HL-60/S4 treated with retinoic acid at 250 ng/mL for 4 days and 3 days (cell line): ENCODE results near the gene AAK1.

ENCODE experiments used
- in situ Hi-C: fragments of 300-500 bp; cut with MboI; formaldehyde crosslinking; loops from 2 replicates; pipeline ENCODE4 v1.7.0; 2022; ENCODE audit warnings: low sequenced_read_pairs

AAK1 gene

DNA sequence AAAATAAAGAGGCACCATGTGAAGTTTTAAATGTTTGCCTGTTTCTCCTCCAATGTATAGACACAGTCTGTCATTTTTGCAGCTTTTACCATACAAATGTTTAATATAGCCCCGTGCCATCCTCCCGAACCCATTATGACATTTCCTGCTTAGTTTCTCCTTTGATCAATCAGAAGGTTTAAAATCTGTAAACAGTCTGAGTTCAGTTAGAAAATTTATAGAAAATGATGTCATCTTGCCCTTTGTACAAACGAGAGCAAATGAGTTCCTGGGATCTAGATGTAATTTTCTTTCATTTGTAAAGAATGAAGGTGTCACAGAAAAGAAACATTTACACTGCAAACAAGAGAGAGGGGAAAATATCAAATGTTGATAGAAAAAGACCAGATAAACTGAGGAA is 143.6 kb downstream of the AAK1 start:
- in situ Hi-C loops: no loop called here

DNA sequence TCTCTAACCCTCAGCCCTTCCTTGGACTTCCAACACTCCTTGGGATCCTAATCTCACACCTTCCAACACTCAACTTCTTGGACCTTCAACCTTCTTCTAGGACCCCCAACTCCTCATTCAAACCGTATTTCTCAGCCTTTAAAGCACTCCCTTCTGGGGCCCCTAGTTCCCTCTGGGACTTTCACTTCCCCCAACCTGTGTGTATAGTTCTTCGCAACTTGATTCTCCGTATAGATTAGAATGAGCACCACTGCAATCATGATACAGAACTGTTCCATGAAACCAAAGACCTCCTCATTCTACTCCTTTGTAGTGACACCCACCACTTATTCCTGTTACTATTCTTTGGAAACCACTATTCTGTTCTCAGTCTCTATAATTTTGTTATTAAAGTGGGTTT is 144.3 kb downstream of the AAK1 start:
- in situ Hi-C loops: no loop called here

DNA sequence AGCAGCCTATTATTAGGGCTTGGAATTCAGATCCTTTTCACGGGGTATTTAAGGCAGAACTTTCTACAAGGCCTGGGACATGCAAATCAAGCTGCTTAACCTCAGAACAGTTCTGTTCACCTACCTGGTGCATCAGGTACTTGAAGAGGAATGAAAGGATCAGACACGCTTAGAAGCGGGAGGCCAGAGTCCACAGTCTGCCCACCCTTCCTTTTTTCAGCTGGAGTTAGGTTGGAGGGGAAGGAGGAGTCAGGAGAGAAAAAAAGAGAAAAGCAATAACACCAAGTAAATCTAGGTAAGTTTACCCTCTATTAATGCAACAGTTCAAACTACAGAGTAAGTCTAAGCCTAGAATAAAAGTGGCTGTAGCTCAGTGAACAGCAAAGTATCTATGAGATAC is 147.7 kb downstream of the AAK1 start:
- in situ Hi-C loops: no loop called here

- in situ Hi-C loops: no loop called here
Observed at GRCh38 chr2:69495008-69495407, 148.5 kb downstream of the AAK1 start.

DNA sequence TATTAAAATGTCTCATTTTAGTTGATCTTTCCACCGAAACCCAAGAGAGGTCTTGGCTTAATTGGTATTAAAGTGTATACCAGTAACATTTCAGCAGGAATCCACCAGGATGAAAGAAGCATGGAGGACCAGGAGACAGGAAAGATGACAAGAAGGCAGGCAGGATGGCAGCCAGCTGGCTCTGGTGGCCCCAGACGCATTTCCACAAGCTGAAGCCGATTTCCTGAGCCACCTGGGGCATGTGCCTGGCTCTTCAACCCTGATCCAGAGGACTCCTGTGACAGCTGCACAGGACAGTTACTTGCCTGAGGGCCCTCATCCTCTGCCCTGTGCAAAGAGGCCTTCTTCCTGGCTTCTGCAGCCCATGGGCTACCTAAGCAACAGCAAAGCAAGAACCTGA is 149.4 kb downstream of the AAK1 start:
- in situ Hi-C loops: no loop called here

- in situ Hi-C loops: no loop called here
Observed at GRCh38 chr2:69493268-69493667, 150.3 kb downstream of the AAK1 start.

DNA sequence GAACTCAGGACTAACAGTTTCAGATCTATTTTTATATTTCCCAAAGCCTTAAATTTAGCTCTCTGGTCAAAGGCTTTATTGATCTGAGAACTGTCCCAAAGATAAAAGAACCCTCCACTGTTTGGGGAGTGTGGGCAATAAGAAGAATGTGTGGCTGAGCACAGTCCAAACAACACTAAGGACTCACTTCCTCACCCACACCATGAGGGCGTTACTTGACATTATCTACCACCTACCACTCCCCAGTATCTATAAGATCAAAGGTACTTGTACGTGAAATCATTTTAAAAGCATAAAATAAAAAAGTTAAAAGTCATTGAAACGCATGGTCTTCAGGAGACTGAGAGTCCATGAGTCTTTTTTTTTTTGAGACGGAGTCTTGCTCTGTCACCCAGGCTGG is 151.7 kb downstream of the AAK1 start:
- in situ Hi-C loops: no loop called here

DNA sequence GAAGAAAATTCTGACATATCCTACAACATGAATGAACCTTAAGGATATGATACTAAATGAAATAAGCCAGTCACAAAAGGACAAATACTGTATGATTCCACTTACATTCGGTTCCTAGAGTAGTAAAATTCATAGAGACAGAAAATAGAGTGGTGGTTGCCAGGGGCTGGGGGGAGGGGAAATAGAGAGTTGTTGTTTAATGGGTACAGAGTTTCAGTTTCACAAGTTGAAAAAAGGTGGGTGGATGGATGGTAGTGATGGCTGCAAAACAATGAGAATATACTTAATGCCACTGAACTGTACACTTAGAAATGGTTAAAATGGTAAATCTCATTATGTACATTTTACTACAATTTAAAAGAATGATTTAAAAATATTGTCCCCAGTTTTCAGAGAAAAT is 153.1 kb downstream of the AAK1 start:
- in situ Hi-C loops: no loop called here

GRCh38 chr2:69489793-69490192 is 153.7 kb downstream of the AAK1 start:
- in situ Hi-C loops: no loop called here

GRCh38 chr2:69483696-69484095 is 159.8 kb downstream of the AAK1 start:
- in situ Hi-C loops: no loop called here

GRCh38 chr2:69483024-69483423 is 160.5 kb downstream of the AAK1 start:
- in situ Hi-C loops: no loop called here

- in situ Hi-C loops: no loop called here
Observed at GRCh38 chr2:69482471-69482870, 161.1 kb downstream of the AAK1 start.

DNA sequence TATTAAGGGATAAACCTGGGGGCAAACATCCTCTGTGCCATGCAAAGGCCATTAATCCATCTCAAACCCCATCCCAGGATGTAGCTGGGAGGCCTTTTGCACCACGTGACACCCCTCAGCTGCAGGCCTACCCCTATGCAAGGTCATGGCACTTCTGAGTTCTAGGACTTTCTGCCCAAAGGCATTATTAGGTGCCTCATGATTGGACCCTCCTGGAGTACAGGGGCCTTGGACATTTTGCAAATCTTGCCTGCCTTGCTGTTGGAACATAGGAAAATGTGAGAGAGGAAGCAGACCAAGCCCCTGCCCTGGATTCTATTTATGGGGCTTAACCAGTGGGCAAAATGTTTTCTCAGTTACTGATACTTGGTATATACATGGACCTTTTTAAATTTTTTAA is 162.1 kb downstream of the AAK1 start:
- in situ Hi-C loops: no loop called here

- in situ Hi-C loops: no loop called here
Observed at GRCh38 chr2:69477627-69478026, 165.9 kb downstream of the AAK1 start.

DNA sequence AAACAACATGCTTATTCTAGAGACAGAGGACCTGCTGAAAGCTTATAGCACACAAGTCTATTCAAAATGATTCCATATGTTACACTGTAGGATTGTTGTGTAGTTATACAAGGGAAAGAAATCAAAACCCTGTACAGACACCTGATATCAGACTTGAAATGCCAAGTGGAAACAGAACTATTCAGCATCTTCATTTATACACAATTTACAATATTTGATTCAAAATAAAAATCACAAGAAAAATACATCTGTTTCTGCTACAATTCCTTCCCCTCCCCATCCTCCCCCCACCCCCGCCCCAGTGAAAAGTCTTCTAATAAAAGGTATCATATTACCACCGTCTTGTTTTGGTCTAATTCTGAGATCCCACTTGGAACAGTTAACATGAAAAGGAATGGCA is 168.9 kb downstream of the AAK1 start:
- in situ Hi-C loops: no loop called here

DNA sequence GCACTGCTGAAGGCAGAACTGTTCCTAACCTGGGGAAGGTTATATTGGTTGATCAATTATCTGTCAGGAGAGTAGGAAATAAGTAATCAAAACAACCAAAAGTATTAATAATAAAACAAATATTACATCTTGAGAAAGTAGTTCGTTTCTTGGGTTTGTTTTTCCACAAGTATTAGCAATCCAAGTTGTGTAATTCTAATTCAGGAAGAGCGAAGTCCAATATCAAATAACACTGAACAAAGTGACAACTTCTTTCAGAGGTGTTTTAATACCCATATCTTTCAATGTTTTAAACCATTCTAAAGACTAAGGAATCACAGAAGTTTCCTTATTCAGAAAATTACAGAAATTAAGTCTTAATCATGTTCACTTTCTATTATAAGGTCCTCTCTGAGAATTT is 171.7 kb downstream of the AAK1 start:
- in situ Hi-C loops: no loop called here

DNA sequence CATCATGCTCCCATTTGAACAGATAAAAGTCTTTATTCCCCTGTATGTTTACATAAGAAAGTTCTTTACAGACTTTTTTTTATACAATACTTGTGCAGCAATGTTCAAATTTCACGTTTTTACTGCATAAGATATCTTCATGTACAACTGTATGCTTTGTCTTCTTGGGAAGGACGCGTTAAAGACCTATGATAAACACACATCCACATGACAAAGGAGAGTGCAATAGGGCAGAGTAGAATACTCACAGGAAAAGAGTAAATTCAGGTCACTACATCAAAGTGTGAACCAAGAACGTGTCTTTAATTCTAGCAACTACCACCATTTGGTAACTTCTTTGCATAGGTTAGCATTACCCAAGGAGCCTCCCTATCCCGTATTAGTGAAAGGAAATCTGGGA is 172.6 kb downstream of the AAK1 start:
- in situ Hi-C loops: no loop called here

GRCh38 chr2:69469784-69470183 is 173.8 kb downstream of the AAK1 start:
- in situ Hi-C loops: no loop called here

DNA sequence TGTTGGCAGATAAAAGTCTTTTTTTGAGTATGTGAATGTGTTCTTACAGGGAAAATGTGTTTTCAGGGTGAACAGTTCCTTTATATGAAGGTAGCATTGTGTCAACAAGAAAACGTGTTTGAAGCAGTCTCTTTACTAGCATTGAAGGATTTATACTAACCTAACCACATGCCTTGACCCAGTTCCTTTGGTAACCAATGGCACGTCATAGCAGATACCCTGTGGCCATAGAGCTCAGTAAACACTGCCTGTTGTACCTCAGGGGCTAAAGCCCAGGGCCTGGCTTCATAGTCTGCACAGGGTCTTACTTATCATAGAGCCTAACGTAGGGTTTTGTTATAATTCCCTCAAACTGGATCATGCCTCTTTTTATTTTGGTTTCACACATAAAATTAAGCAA is 174.2 kb downstream of the AAK1 start:
- in situ Hi-C loops: no loop called here

DNA sequence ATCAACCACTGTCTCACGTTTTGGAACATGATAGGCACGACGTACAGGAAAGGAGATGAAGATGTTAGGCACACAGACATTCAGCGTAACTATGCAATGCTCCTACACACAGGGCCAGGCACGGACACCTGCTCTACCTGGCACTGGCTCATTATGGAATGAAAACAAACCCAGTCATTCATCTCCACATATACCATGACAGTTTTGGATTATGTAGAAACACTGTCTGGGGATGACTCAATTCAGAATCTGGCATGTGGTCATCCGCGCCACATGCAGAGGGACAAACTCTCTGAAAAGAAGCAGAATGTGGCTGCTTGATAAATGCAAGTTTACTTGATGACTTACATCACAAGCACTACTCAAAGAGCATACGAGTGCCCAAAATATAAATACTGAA is 176.8 kb downstream of the AAK1 start:
- in situ Hi-C loops: no loop called here

DNA sequence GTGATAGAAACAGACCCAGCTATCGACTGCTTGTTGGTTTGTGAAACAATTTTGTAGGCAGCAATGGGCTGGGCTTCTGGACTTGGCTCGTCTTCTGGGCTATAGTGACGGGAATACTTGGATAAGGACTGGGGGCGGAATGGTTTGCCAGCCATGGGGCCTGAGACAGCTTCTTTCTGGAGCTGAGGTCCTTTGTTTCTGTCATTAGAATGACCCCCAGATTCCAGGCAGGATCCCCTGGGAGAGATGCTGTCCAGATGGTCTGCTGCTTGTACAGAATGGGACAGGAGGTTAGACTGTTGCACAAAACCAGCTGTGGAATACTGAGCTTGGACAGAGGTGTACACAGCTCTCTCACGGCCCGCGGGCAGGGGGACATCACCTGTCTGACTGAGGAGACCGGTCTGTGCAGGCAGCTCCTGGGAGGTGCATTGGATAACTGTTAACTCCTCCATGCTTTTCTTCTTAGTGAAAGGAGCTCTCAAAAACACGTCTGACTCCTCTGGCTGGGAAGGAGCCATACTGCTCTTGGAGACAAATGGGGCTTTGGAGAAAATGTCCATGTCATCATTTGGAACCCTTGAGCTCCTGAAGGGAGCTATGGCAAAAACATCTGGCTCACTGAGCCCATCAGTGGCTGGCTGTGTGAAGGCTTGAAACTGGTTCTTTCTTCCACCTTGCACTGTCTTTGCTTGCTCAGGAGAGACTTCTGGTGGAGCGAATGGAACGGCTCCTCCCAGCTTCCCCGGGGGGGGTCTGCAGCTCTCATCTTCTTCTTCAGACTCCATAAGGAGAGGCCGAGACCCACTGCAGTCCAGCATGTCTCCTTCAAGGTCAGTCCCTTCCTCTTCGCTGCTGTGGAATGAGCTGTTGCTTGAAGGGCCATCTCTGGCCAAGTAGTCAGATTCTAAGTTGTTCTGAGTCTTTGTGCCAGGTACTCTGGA is 177.8 kb downstream of the AAK1 start:
- in situ Hi-C loops: no loop called here

GRCh38 chr2:69464575-69464974 is 179.0 kb downstream of the AAK1 start:
- in situ Hi-C loops: no loop called here

DNA sequence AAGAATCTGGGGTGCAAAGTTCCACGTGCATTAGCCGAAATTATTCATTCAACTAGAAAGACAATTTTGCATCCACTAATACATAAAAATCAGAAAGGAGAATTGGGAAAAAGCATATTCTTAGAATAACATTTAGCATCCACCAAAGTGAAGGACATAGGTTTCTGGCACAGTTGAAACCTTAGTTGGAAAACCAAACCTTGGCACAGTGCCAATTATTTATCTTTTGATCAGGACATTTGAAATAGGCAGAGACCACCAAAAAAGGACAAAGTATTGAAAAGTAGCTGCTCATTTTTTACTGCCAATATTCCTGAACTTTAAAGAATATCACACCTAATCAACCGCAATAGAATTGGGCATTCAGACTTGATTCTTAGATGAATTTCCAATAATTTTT is 180.8 kb downstream of the AAK1 start:
- in situ Hi-C loops: no loop called here
